ENCODE data around the gene SNRPE. TPM values are rescaled to one million over a fixed set of nuclear protein-coding genes. Genes with fewer than 3 reads are reported as not detected.

Gene SNRPE
- total and polyA plus RNA-seq, 8 donors: 8.7 to 470 (median 111) TPM; not detected in 1

- peaks cover 0 to 26% (median 18%) of the 10 kb centered on the region in 4 donors for H3K36me3 ChIP-seq
- H3K9me3 ChIP-seq: no peaks in the 10 kb centered on the region
- WGBS, 5 donors: 87 to 93% (median 92%) methylated on average over 3 of the region's 3 CpGs
- no peaks in the 10 kb centered on the region for H3K4me1 ChIP-seq
- H3K4me3 ChIP-seq: no peak overlapping the region
- no peak for TF ChIP-seq CTCF (IDR thresholded peaks at IDR 0.05)
- TF ChIP-seq POLR2AphosphoS5 (IDR thresholded peaks at IDR 0.05): no peak
- TF ChIP-seq EP300 (IDR thresholded peaks at IDR 0.05): no peak
- no peak for TF ChIP-seq POLR2A (IDR thresholded peaks at IDR 0.05)
- intact Hi-C loops (cut with DNase I; ENCODE audit: low total_unique reads): loop anchor here (5.0 kb wide), 1 partner anchor 249 kb away; no protein-coding TSS in a partner anchor
- no peak for DNase-seq
- H3K27ac ChIP-seq: no peak overlapping the region
- no peaks in the 10 kb centered on the region for H3K27me3 ChIP-seq
Observed at GRCh38 chr1:203878422-203878821, 17.0 kb downstream of the SNRPE start.

- H3K9me3 ChIP-seq: no peaks in the 10 kb centered on the region
- intact Hi-C loops (cut with DNase I; ENCODE audit: low total_unique reads): no loop called here
- H3K27me3 ChIP-seq: no peaks in the 10 kb centered on the region
- DNase-seq: no peak
- no peak for TF ChIP-seq CTCF (IDR thresholded peaks at IDR 0.05)
- no peak for TF ChIP-seq EP300 (IDR thresholded peaks at IDR 0.05)
- TF ChIP-seq POLR2AphosphoS5 (IDR thresholded peaks at IDR 0.05): no peak
- no peak for TF ChIP-seq POLR2A (IDR thresholded peaks at IDR 0.05)
- peaks cover 0 to 17% (median 9%) of the 10 kb centered on the region in 4 donors for H3K36me3 ChIP-seq
- no peak overlapping the region for H3K27ac ChIP-seq
- H3K4me1 ChIP-seq: no peaks in the 10 kb centered on the region
- 92 to 100% (median 94%) methylated on average over 5 of the region's 5 CpGs for WGBS, 5 donors
- no peak overlapping the region for H3K4me3 ChIP-seq
Observed at GRCh38 chr1:203880606-203881005, 19.2 kb downstream of the SNRPE start.

- TF ChIP-seq POLR2A (IDR thresholded peaks at IDR 0.05) (no peak), CTCF (IDR thresholded peaks at IDR 0.05) (no peak), POLR2AphosphoS5 (IDR thresholded peaks at IDR 0.05) (no peak), EP300 (IDR thresholded peaks at IDR 0.05) (no peak)
- Histone ChIP-seq H3K36me3 (no peaks in the 10 kb centered on the region), H3K4me1 (no peaks in the 10 kb centered on the region), H3K9me3 (peaks cover 0 to under 1% (median under 1%) of the 10 kb centered on the region in 4 donors), H3K27me3 (no peaks in the 10 kb centered on the region), H3K4me3 (no peak overlapping the region), H3K27ac (no peak overlapping the region)
- DNase-seq: no peak
- intact Hi-C loops (cut with DNase I; ENCODE audit: low total_unique reads): no loop called here
Observed at GRCh38 chr1:203888807-203889251, 27.4 kb downstream of the SNRPE start.

- Histone ChIP-seq H3K27me3 (no peaks in the 10 kb centered on the region), H3K4me1 (no peaks in the 10 kb centered on the region), H3K36me3 (no peaks in the 10 kb centered on the region), H3K9me3 (peaks cover 4 to 13% (median 12%) of the 10 kb centered on the region in 4 donors), H3K4me3 (no peak overlapping the region), H3K27ac (no peak overlapping the region)
- no peak for DNase-seq
- intact Hi-C loops (cut with DNase I; ENCODE audit: low total_unique reads): no loop called here
- WGBS, 5 donors: 52 to 84% (median 82%) methylated on average over 2 of the region's 2 CpGs
- TF ChIP-seq POLR2A (IDR thresholded peaks at IDR 0.05) (no peak), CTCF (IDR thresholded peaks at IDR 0.05) (no peak), EP300 (IDR thresholded peaks at IDR 0.05) (no peak), POLR2AphosphoS5 (IDR thresholded peaks at IDR 0.05) (no peak)
Observed at GRCh38 chr1:203891950-203892349, 30.6 kb downstream of the SNRPE start.

Data from stomach (tissue), 9 donors.